GM12875 (cell line): ENCODE data around the gene UBA1.
A peak's percentile ranks its signal among the peaks of the same experiment; 100 is the strongest.

Experiments
- H3K4me3 ChIP-seq: one replicate; pipeline ENCODE4 v1.5.1; 2011; ENCODE audit warnings: low read depth, low read length, control low read depth
- TF ChIP-seq, protein P1 (sequence below): IDR thresholded peaks from 2 replicates; pipeline ENCODE4 v1.5.1; 2011; ENCODE audit warnings: low read depth, mild to moderate bottlenecking, control low read depth, inconsistent platforms, low read length, moderate library complexity, borderline replicate concordance; ENCODE audit not compliant: insufficient read depth

UBA1 gene

DNA sequence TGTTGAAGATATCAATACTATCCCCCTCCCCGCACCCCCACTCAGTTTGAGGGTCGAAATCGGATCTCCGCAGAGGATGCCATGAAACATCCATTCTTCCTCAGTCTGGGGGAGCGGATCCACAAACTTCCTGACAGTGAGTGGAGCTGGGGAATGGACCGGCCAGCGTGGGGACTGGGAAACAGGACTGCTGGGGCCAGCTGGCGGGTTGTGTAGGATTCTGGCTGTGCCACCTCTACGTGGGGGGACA lies 33.6 kb downstream of the UBA1 start:
- no peak overlapping the region for H3K4me3 ChIP-seq
- TF ChIP-seq, protein P1, sequence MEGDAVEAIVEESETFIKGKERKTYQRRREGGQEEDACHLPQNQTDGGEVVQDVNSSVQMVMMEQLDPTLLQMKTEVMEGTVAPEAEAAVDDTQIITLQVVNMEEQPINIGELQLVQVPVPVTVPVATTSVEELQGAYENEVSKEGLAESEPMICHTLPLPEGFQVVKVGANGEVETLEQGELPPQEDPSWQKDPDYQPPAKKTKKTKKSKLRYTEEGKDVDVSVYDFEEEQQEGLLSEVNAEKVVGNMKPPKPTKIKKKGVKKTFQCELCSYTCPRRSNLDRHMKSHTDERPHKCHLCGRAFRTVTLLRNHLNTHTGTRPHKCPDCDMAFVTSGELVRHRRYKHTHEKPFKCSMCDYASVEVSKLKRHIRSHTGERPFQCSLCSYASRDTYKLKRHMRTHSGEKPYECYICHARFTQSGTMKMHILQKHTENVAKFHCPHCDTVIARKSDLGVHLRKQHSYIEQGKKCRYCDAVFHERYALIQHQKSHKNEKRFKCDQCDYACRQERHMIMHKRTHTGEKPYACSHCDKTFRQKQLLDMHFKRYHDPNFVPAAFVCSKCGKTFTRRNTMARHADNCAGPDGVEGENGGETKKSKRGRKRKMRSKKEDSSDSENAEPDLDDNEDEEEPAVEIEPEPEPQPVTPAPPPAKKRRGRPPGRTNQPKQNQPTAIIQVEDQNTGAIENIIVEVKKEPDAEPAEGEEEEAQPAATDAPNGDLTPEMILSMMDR = no peak

DNA sequence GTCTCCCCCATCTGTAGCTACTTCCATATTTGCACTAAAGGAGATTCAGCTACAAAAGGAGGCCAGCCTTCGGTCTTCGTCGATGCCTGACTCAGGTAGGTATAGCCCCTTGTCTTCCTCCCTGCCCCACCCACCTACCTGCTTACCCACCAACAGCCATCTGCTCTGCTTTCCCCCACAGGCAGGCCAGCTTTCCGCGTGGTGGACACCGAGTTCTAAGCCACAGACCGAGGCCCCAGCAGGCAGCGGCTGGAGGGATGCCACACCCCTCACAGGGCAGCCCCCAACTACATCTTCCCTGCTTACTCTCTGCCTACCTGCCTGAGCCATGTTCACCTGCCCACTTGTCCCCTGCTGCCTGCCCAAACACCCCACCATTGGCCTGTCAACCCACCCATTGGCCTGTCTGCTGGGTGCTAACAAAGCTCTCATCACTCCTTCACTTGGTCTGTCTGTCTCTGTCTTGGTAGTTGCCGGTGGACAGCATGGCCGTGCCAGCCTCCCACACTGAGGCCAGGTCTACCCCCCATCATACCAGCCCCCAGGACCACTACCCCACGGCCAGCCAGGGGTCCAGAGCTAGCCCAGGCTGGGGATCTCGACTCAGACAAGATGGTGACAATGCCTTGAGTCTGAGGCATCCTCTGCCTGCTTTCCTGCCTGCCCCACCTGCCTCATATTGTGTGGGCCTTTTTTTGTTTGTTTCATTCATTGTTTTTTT lies 35.1 kb downstream of the UBA1 start:
- TF ChIP-seq, protein P1 = no peak

DNA sequence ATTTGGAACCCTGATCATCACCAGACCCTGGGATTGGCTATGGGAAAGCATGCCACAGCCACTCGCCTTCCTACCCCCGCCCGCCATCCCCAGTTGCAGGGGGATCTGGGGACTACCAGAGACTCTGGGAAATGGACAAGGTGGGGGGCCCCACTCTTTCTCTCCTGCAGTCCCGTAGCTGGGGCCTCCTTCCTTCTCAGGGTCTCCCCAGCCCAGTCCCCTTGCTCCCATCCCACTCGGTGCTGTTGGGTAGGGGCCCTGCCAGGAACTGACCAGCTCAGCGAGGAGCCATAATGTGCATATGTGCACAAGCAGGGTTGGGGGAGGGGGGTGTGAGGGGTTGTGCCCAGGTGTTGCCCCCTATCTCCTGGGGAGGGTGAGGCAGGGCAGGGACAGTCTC lies 35.8 kb downstream of the UBA1 start:
- H3K4me3 ChIP-seq = no peak overlapping the region
- TF ChIP-seq, protein P1 = no peak

More for the DNA sequence above, 35.1 kb downstream of the UBA1 start:
- H3K4me3 ChIP-seq = no peak overlapping the region

DNA sequence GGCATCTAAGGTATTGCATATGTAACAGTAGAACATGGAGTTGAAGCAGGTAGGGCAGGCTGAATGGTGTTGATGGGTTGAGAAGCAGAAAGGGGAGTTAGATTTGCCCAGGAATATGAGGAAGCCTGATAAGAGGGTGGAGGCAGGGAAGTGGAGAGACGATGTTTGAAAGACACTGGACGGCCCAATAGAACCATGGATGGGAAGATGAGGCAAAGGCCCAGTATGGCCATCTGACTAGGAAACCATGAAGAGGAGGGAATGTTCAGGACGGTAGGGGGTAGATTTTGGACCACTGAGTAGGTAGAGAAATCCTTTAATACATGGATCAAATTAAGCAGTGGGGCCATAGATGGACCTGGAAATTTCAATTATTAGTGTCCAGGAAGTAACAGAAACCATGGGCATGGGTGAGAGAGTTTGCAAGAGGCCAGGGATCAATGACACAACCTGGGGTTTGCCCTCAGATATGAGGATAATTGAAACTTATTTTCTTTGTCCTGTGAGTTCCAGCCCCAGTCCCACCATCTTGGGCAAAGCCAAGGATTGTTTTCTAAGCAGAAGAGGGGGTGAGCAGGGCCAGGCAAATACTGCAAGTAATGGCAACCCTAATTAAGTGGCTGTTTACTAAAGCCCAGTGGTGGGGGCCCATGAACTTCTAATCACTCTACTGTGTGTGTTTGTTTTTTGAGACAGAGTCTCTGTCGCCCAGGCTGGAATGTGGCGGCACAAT lies 36.7 kb downstream of the UBA1 start:
- no peak overlapping the region for H3K4me3 ChIP-seq
- TF ChIP-seq, protein P1 = no peak

DNA sequence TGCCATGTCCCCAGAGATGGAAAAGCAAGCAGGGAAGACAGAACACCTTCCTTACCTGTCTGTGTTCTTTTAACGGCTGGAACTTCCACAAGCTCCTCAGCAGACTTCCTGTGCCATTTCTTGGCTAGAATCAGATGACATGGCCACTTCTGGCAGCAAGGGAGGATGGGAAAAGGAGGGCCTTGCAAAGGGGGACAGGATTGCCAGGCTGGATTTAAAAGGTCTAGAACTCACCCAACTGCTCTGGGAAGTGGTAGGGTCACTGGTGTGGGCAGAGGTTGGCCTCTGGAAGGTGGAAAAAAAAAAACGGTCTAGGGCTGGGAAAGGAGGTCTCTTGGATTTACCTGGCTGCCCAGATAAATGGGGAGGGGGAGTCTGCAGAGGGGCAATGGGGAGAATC lies 37.5 kb downstream of the UBA1 start:
- H3K4me3 ChIP-seq = no peak overlapping the region
- TF ChIP-seq, protein P1 = no peak

DNA sequence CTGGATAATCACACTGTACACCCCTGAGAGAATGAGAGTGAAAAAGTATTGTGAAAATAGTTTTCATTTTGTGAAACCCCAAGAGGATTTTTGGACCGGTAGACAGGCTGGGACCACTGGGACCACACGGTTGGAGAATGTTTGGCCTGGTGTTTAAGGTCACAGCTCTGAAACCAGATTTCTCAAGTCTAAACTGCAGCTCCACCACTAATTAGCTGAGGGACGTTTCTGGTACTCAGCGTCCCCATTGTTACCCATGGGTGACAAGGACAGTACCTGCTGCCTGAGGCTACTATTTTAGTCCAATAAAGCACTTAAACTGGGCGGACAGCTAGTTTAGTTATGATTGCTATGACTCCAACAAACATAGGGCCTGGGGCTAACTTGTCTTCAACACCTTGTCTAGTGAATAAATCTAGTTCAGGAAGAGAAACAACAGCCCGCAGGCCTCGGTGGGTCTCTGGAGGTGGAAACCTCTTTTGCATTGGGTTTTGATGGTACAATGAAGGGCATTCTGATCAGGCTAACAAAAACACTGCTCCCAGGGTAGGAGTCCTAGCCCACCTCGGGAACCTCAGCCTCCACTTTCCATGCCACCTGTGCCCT lies 38.7 kb downstream of the UBA1 start:
- TF ChIP-seq, protein P1 = no peak
- peak overlapping the region; percentile 72 for H3K4me3 ChIP-seq
